SU-DHL-6 (cell line): ENCODE data around the gene SGCD.

Experiments
- H2AFZ ChIP-seq: fragments of 200-600 bp; sonication (generic); 2 replicates; pipeline ENCODE4 v1.6.1; 2014; ENCODE audit warnings: low read depth, mild to moderate bottlenecking, moderate library complexity, mixed read lengths, antibody characterized with exemption, low read length; ENCODE audit not compliant: severe bottlenecking
- H3F3A ChIP-seq: fragments of 200-600 bp; shearing (Covaris generic); 2 replicates; pipeline ENCODE4 v1.6.0; 2016; ENCODE audit warnings: antibody characterized with exemption, mild to moderate bottlenecking; ENCODE audit not compliant: insufficient read depth
- H3K27ac ChIP-seq: fragments of 200-600 bp; sonication (generic); 2 replicates; pipeline ENCODE4 v1.5.1; 2016; ENCODE audit warnings: low read depth, mild to moderate bottlenecking, low read length, moderate library complexity, mixed read lengths
- H3K27me3 ChIP-seq: fragments of 200-600 bp; sonication (generic), shearing (Covaris generic); 2 replicates; pipeline ENCODE4 v1.6.0; 2014; ENCODE audit warnings: mild to moderate bottlenecking, low read length
- H3K36me3 ChIP-seq: fragments of 200-600 bp; sonication (generic); 2 replicates; pipeline ENCODE4 v1.6.1; 2014; ENCODE audit warnings: mild to moderate bottlenecking, low read length, mixed read lengths
- H3K4me2 ChIP-seq: fragments of 300-600, 200-600 bp; shearing (Covaris generic), sonication (generic); 2 replicates; pipeline ENCODE4 v1.6.0; 2014; ENCODE audit warnings: low read length, low read depth, mild to moderate bottlenecking; ENCODE audit not compliant: poor library complexity, severe bottlenecking
- H3K4me3 ChIP-seq: fragments of 200-600 bp; sonication (generic); 2 replicates; pipeline ENCODE4 v1.5.1; 2014; ENCODE audit warnings: antibody characterized with exemption, low read length, mild to moderate bottlenecking, mixed read lengths; ENCODE audit not compliant: insufficient read depth, poor library complexity, severe bottlenecking
- H3K79me2 ChIP-seq: fragments of 200-600 bp; sonication (generic); 2 replicates; pipeline ENCODE4 v1.6.1; 2014; ENCODE audit warnings: mild to moderate bottlenecking, low read length, moderate library complexity; ENCODE audit not compliant: insufficient read depth
- H3K9ac ChIP-seq: fragments of 200-600 bp; sonication (generic); 2 replicates; pipeline ENCODE4 v1.7.0; 2014; ENCODE audit warnings: mild to moderate bottlenecking, low read length
- H3K9me2 ChIP-seq: fragments of 200-600 bp; sonication (generic); replicated peaks from 2 replicates; pipeline ENCODE4 v1.6.1; 2014; ENCODE audit warnings: low read length; ENCODE audit not compliant: insufficient read depth
- H3K9me3 ChIP-seq: fragments of 200-600 bp; sonication (generic); 2 replicates; pipeline ENCODE4 v1.6.1; 2014; ENCODE audit warnings: low read length, mixed read lengths; ENCODE audit not compliant: insufficient read depth
- H4K20me1 ChIP-seq: fragments of 200-600 bp; sonication (generic); 2 replicates; pipeline ENCODE4 v1.6.1; 2014; ENCODE audit warnings: low read depth, mild to moderate bottlenecking, antibody characterized with exemption, low read length, moderate library complexity, mixed read lengths
- CTCF ChIP-seq: fragments of 200-600 bp; sonication (generic); IDR thresholded peaks from one replicate; pipeline ENCODE4 v1.5.1; 2017; ENCODE audit warnings: antibody characterized with exemption, mild to moderate bottlenecking, low read length, moderate library complexity; ENCODE audit not compliant: insufficient read depth, poor library complexity, severe bottlenecking
- EZH2phosphoT487 ChIP-seq: fragments of 200-600 bp; sonication (generic), shearing (Covaris generic); conservative IDR thresholded peaks from 2 replicates; pipeline ENCODE4 v1.6.1; 2018; ENCODE audit warnings: mild to moderate bottlenecking, antibody characterized with exemption, low read length, moderate library complexity, mixed read lengths

Gene SGCD

GRCh38 chr5:156675395-156675794 is 348.4 kb downstream of the SGCD start:
- H3K27ac ChIP-seq = no peak overlapping the region
- no peaks in the 10 kb centered on the region for H3K9me3 ChIP-seq
- no peak overlapping the region for H3K4me2 ChIP-seq
- no peaks in the 10 kb centered on the region for H4K20me1 ChIP-seq
- H3K9ac ChIP-seq = no peak overlapping the region
- no peaks in the 10 kb centered on the region for H3K27me3 ChIP-seq
- no peaks in the 10 kb centered on the region for H3K79me2 ChIP-seq
- no peak overlapping the region for H2AFZ ChIP-seq
- H3F3A ChIP-seq = no peaks in the 10 kb centered on the region
- H3K9me2 ChIP-seq = no peaks in the 10 kb centered on the region
- H3K4me3 ChIP-seq = no peak overlapping the region
- TF ChIP-seq EZH2phosphoT487 (no peak), CTCF (no peak)
- no peaks in the 10 kb centered on the region for H3K36me3 ChIP-seq

GRCh38 chr5:156677963-156678362 is 351.0 kb downstream of the SGCD start:
- Histone ChIP-seq H3K4me3 (no peak overlapping the region), H3F3A (no peaks in the 10 kb centered on the region), H3K9ac (no peak overlapping the region), H2AFZ (no peak overlapping the region), H3K79me2 (no peaks in the 10 kb centered on the region), H3K27me3 (no peaks in the 10 kb centered on the region), H3K4me2 (no peak overlapping the region), H3K9me3 (no peaks in the 10 kb centered on the region), H3K9me2 (no peaks in the 10 kb centered on the region), H4K20me1 (no peaks in the 10 kb centered on the region), H3K27ac (no peak overlapping the region), H3K36me3 (no peaks in the 10 kb centered on the region)
- TF ChIP-seq CTCF (no peak), EZH2phosphoT487 (no peak)

GRCh38 chr5:156678484-156678883 is 351.5 kb downstream of the SGCD start:
- no peaks in the 10 kb centered on the region for H4K20me1 ChIP-seq
- TF ChIP-seq CTCF = no peak
- TF ChIP-seq EZH2phosphoT487 = no peak
- no peak overlapping the region for H3K4me2 ChIP-seq
- H2AFZ ChIP-seq = no peak overlapping the region
- no peak overlapping the region for H3K27ac ChIP-seq
- H3F3A ChIP-seq = no peaks in the 10 kb centered on the region
- no peaks in the 10 kb centered on the region for H3K36me3 ChIP-seq
- no peaks in the 10 kb centered on the region for H3K9me3 ChIP-seq
- no peak overlapping the region for H3K9ac ChIP-seq
- H3K27me3 ChIP-seq = no peaks in the 10 kb centered on the region
- no peaks in the 10 kb centered on the region for H3K79me2 ChIP-seq
- H3K4me3 ChIP-seq = no peak overlapping the region
- H3K9me2 ChIP-seq = no peaks in the 10 kb centered on the region
